Astrocyte of the hippocampus (primary cell): ENCODE results near the gene SELENON.

Experiments used
- DNase-seq: peaks from one replicate; pipeline ENCODE4 v3.0.0; 2011; ENCODE audit warnings: low read depth, low spot score

SELENON gene

GRCh38 chr1:25793585-25794170, 6.3 kb upstream of the SELENON start:
- no peak for DNase-seq

DNA sequence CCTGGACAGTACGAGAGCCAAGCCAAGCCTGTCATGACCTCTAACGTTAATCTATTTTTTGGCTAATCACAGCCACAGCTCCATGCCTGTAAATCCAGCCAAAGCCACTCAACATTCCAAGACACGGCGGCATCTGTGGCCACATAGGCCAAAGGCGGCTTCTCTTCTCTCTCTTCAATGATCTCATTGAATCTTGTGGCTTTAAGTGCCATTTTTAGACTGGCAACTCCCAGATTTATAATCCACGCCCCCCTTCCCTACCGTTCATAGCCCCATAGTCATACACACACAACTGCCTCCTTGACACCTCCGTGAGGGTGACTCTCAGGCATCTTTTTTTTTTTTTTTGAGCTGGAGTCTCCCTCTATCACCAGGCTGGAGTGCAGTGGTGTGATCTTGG, 5.7 kb upstream of the SELENON start:
- DNase-seq: peak; percentile 54

DNA sequence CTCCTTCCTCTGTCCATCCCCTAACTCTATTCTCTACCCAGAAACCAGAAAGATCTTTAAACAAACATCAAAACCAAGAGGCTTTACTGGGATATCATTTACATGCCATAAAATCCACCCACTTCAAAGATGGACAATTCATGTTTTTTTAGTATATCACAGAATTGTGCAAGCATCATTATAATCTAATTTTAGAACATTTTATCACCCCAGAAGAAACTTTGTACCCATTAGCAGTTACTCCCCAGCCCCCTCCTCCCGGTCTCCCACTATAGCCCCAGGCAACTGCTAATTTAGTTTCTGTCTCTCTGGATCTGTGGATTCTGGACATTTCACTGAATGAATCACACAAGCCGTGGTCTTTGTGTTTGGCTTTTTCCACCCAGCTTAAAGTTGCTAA, 4.8 kb upstream of the SELENON start:
- peak; percentile 34 for DNase-seq

DNA sequence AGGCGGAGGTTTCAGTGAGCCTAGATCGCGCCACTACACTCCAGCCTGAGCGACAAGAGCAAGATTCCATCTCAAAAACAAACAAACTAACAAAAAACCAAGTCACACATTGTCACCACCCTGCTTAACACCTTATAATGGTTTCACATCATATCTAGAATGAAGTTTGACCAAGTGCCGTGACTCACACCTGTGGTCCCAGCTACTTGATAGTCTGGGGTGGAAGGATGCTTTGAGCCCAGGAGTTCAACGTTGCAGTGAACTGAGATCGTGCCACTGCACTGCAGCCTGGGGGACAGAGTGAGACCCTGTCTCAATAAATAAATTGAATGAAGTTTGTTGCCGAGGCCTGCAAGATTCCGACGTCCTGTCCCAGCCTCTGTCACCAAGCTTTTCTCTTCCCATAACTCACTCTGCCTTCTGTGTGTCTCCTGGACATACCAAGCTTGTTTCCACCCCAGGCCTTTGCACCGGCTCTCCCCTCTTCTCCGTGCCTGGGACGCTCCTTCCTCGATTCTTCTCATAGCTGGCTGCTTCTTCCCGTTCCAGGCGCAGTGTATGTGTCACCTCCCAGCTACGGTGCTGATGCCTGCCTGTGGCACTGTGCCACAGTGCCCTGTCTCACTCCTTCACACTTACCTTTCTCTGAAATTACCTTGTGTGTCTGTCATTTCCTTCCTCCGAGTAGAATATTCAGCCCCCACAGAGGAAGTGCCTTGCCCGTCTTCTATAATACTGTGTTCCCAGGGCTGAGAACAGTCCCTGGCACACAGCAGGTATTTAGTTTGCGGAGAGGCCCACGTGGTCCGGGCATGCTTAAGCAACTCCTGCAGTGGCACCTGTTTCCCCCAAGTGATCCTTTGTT, 3.8 kb upstream of the SELENON start:
- DNase-seq: no peak

DNA sequence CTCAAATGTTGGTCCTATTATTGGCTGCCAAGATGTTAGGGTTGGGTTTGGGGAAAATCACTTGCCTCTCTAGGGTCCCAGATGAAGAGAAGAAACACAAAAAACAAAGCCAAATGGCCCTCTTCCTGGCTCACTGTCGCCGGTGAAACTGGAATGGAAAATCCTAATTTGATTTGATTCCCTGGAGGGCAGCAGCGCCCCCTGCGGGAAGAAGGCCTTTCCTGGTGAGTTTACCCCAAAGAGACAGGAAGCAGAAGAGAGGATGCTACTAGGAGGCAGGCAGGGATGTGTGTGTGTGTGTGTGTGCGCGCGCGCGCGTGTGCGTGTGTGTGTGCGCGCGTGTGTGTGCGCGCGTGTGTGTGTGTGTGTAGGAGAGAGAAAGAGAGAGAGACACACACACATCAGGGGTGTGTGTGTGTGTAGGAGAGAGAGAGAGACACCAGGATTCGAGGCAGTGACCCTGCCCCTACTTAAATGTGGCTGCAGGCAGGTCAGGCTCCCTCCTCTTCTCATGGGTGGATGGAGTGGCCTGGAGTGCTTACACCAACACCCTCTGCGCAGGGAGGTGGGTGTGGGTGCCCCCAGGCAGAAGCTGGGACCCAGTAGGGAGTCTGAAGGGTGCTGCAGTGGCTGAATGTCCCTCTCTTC, 3.1 kb upstream of the SELENON start:
- peak; percentile 87 for DNase-seq

GRCh38 chr1:25797939-25798338, 2.1 kb upstream of the SELENON start:
- no peak for DNase-seq

DNA sequence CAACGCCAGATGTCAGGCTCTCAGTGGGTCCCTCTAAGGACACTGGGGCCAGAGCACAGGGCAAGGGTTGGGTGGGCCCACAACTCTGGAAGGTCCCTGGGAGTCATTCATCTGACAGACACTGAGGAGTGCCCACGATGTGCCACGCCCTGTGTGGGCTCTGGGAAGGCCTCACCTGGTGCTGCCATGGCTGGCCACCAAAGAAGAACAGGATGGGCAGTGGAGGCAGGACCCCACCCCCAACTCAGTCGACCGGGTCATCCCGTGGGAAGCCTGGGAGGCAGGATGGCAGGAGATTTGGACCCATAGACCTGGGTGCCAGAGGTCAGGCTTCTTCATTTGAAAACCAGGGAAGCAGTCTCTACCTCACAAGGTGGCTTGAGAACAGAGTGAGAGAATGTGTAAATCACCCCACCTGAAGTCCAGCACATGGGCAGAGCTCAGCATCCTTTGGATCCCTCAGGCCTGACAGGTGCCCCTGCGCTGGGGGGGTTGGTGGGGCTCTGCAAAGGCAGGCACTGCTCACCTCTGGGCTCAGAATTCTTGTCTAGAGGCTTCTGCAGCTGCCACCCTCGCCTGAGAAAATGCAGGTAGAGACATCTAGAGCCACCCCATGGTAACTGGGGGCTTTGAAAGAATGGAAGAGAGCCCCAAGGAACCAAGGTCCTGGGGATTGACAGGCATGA, 1.2 kb upstream of the SELENON start:
- no peak for DNase-seq

DNA sequence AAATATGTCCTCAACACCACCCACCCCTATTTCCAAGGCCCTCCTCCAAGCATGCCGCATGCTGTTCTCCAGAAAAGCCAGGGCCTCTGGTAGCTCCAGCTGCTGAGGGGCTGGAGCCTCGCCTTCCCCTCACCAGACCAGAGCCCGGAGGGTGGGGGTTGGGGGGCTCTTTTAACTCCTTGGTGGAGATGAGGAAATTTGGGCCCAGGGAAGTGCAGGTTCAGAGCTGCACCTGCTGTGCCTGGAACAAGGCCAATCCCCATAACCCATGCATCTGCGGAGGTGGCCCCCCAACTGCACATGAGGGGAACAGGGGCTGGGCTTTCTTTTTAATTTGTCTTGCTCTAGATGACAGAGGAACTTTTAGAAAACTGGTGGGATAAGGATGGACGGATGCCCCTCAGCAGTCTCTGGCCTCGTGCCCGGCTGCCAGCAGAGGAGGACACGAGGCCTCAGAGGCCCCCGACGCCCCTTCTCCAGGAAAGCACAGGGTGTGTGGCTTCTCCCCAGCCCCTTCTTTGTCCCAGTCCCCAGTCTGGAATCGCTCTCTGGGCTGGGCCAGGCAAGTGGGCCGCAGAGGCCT, 550 bp upstream of the SELENON start:
- no peak for DNase-seq

- no peak for DNase-seq
Observed at GRCh38 chr1:25800703-25801377, 847 bp downstream of the SELENON start.

- no peak for DNase-seq
Observed at GRCh38 chr1:25802915-25803314, 2.9 kb downstream of the SELENON start.

DNA sequence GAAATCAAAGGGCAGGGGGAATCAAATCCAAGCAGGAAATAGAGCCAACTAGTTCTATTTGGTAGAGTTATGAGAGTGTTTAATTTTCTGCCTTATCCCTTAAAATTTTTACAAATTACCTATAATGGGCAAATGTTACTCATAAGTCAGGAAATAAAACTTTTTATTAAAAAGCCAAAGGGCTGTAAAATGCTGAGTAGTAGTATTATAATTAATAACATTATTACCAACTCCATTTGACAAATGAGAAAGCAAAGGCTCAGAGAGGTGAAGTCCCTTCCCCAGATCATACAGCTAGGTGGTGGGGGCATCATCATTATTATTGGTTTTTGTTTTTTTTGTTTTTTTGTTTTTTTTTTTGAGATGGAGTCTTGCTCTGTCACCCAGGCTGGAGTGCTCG, 3.4 kb downstream of the SELENON start:
- DNase-seq: no peak

DNA sequence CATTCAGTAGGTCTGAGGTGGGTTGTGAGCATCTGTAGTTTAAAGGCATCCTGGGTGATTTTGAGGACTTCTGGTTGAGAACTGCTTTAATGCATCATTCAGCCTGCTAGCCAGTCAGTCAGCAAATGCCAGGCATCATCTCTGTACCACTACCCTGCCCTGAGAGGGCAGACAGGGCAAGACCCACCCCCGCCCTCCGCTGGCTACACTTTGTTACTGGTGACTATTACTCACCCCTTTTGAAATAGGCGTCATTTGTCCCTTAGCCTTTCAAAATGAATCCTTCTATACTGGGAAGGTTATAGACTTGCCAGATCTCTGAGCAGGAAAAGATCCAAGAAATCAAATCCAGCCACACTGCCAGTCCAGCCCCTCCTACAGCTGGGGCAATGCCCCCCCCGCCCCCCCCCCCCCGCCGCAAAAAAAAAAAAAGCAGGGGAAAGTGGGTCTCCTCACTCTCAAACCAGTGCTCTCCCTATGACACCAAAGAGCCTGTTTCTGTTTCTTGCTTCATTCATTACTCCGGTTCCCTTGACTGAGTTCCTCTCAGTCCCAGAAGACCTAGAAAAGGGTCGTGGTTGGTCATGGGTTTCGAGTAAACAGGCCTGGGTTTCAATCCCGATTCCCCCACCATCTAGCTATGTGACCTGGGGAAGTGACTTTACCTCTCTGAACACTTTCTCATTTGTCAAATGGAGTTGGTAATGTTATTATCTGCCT, 4.4 kb downstream of the SELENON start:
- peak; percentile 50 for DNase-seq

GRCh38 chr1:25804964-25805862, 5.2 kb downstream of the SELENON start:
- no peak for DNase-seq

DNA sequence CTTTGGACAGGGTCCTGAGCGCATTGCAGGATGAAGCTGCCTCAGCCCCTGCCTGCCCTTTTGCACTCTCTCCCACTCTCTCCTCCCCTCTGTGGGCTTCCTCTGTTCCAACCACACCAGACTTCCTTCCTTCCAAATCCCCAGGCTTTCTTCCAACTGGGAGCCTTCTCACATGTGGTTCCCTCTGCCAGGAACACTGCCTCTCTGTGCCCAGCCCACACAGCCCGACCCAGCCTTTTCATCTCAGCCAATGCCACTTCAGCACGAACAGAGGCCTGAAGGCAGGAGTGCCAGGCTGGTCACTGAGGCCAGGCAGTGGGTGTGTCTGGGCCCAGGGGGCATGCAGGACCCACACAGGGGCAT, 5.9 kb downstream of the SELENON start:
- DNase-seq: peak; percentile 77

GRCh38 chr1:25806418-25806817, 6.4 kb downstream of the SELENON start:
- DNase-seq: peak; percentile 80

GRCh38 chr1:25807480-25808390, 7.7 kb downstream of the SELENON start:
- no peak for DNase-seq

DNA sequence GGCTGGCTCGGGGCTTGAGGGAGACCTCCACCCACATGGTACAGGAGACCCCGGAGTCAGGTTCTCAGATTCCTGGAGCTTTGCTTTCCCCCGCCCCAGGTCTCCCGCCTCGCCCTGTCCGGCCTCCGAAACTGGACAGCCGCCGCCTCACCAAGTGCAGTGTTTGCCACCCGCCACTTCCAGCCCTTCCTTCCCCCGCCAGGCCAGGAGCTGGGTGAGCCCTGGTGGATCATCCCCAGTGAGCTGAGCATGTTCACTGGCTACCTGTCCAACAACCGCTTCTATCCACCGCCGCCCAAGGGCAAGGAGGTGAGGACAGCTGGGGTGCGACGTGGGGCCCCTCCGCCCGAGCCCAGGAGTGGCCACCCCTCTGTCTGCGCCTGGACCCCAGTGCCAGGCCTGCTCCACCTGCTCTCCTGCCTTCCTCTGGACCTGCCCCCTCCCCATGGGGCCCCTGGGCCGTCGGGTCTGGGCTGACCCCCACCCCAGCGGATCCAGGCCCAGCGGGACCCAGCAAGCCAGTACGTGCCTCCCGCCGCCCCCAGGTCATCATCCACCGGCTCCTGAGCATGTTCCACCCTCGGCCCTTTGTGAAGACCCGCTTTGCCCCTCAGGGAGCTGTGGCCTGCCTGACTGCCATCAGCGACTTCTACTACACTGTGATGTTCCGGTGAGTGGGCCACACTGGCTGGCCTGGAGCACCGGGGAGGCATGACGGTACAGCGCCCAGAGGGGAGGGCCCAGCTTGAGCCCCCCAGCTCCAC, 8.7 kb downstream of the SELENON start:
- no peak for DNase-seq
